ENCODE results near the gene CD93.
A peak's percentile ranks its signal among the peaks of the same experiment; 100 is the strongest.

The CD93 gene

DNA sequence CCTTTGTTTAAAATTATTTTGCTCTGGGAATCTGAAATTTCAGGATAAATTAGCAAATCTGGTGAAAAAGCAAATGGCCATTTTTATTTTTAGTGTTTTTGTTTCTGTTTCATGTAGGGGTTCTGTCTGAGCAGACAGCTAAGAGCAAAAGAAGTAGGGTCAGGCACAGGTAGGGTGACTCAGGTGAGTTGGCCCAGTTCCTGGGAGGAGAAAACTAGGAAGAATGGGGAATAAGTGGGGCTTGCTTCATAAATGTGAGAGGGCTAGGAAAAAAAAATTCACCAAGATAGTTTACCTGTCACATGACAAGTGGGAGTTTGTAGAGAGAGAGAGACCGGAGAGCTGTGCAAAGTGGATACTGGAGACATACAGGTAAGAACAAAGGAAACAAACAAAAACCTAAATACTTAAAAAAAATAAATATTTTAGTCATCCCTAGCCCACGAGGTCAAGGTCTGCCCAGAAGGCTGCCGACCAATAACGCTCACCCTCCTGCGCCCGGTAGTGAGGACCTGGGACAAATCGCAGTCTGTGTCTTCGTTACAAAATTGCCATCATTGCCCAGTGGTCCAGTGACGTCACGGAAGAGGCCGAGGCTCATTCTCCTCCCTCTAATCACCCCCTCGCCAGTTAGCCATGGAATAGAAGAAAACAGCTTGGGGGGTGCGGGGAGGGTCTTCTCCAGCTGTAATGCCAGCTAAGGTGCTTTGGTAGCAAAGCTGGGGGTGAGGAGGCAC lies 39.0 kb downstream of the CD93 start:
- no peaks in the 10 kb centered on the region for H3K36me3 ChIP-seq (ENCODE audit: insufficient read depth, low read length)
- no peaks in the 10 kb centered on the region for H3K9me3 ChIP-seq (ENCODE audit: insufficient read depth, low read depth, low read length)
- H4K20me1 ChIP-seq (ENCODE audit: insufficient read depth, low read length, poor library complexity, severe bottlenecking): no peaks in the 10 kb centered on the region
- H3K9me2 ChIP-seq (replicated peaks; ENCODE audit: low read depth, low read length): no peaks in the 10 kb centered on the region
- H3K79me2 ChIP-seq (ENCODE audit: insufficient read depth, low read length): no peaks in the 10 kb centered on the region
- no peak overlapping the region for H3K4me3 ChIP-seq (ENCODE audit: low read length, poor library complexity, severe bottlenecking)
- no peak overlapping the region for H3K9ac ChIP-seq (ENCODE audit: low read depth, low read length, poor library complexity, severe bottlenecking)
- TF ChIP-seq EZH2phosphoT487 (IDR thresholded peaks at IDR 0.05; ENCODE audit: borderline replicate concordance): no peak
- no peak for TF ChIP-seq CTCF (conservative IDR thresholded peaks at IDR 0.05; ENCODE audit: low read length)
- no peaks in the 10 kb centered on the region for H3F3A ChIP-seq (ENCODE audit: low read depth)
- H3K27me3 ChIP-seq (ENCODE audit: insufficient read depth, low read length, poor library complexity, severe bottlenecking): peaks cover 48% of the 10 kb centered on the region
- H3K4me2 ChIP-seq (ENCODE audit: low read depth, low read length, poor library complexity, severe bottlenecking): no peak overlapping the region
- no peak overlapping the region for H2AFZ ChIP-seq (ENCODE audit: low read length)
- H3K4me1 ChIP-seq (ENCODE audit: insufficient read depth, low read length, poor library complexity, severe bottlenecking): peaks cover 13% of the 10 kb centered on the region

DNA sequence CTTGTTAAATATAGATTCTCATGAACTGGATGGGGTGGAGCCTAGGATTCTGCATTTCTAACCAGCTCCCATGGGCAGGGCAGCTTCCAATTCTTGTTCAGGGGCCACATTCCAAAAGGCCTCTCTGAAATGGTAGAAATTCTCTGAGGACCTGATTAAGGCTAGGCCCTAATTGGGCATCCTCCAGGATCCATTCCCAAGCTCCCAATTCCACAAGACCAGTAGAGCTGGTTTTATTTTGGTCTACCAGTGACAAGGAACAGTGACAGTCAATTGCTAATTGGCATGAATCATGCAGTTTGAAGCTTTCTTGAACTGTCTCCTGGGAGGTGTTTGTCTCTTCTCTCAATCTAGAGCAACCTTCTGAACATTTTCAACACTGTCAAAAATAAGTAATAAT lies 39.7 kb downstream of the CD93 start:
- no peak overlapping the region for H3K9ac ChIP-seq (ENCODE audit: low read depth, low read length, poor library complexity, severe bottlenecking)
- H3K9me3 ChIP-seq (ENCODE audit: insufficient read depth, low read depth, low read length): no peaks in the 10 kb centered on the region
- H3K36me3 ChIP-seq (ENCODE audit: insufficient read depth, low read length): no peaks in the 10 kb centered on the region
- H4K20me1 ChIP-seq (ENCODE audit: insufficient read depth, low read length, poor library complexity, severe bottlenecking): no peaks in the 10 kb centered on the region
- no peak overlapping the region for H3K4me3 ChIP-seq (ENCODE audit: low read length, poor library complexity, severe bottlenecking)
- H3K27me3 ChIP-seq (ENCODE audit: insufficient read depth, low read length, poor library complexity, severe bottlenecking): peaks cover 48% of the 10 kb centered on the region
- H3K9me2 ChIP-seq (replicated peaks; ENCODE audit: low read depth, low read length): no peaks in the 10 kb centered on the region
- H3K4me1 ChIP-seq (ENCODE audit: insufficient read depth, low read length, poor library complexity, severe bottlenecking): peaks cover 13% of the 10 kb centered on the region
- TF ChIP-seq EZH2phosphoT487 (IDR thresholded peaks at IDR 0.05; ENCODE audit: borderline replicate concordance) (no peak), CTCF (conservative IDR thresholded peaks at IDR 0.05; ENCODE audit: low read length) (no peak)
- no peaks in the 10 kb centered on the region for H3K79me2 ChIP-seq (ENCODE audit: insufficient read depth, low read length)
- no peak overlapping the region for H2AFZ ChIP-seq (ENCODE audit: low read length)
- H3K4me2 ChIP-seq (ENCODE audit: low read depth, low read length, poor library complexity, severe bottlenecking): no peak overlapping the region
- H3F3A ChIP-seq (ENCODE audit: low read depth): no peaks in the 10 kb centered on the region

- Histone ChIP-seq H3K36me3 (ENCODE audit: insufficient read depth, low read length) (no peaks in the 10 kb centered on the region), H3F3A (ENCODE audit: low read depth) (no peaks in the 10 kb centered on the region), H3K4me2 (ENCODE audit: low read depth, low read length, poor library complexity, severe bottlenecking) (no peak overlapping the region), H3K9me3 (ENCODE audit: insufficient read depth, low read depth, low read length) (no peaks in the 10 kb centered on the region), H3K9me2 (replicated peaks; ENCODE audit: low read depth, low read length) (no peaks in the 10 kb centered on the region), H3K79me2 (ENCODE audit: insufficient read depth, low read length) (no peaks in the 10 kb centered on the region), H2AFZ (ENCODE audit: low read length) (no peak overlapping the region), H3K27me3 (ENCODE audit: insufficient read depth, low read length, poor library complexity, severe bottlenecking) (peaks cover 29% of the 10 kb centered on the region), H3K4me3 (ENCODE audit: low read length, poor library complexity, severe bottlenecking) (no peak overlapping the region), H3K4me1 (ENCODE audit: insufficient read depth, low read length, poor library complexity, severe bottlenecking) (no peaks in the 10 kb centered on the region), H4K20me1 (ENCODE audit: insufficient read depth, low read length, poor library complexity, severe bottlenecking) (no peaks in the 10 kb centered on the region), H3K9ac (ENCODE audit: low read depth, low read length, poor library complexity, severe bottlenecking) (no peak overlapping the region)
- TF ChIP-seq EZH2phosphoT487 (IDR thresholded peaks at IDR 0.05; ENCODE audit: borderline replicate concordance): no peak
- 0 out of 2 replicates have a peak, but pooled peaks have one; percentile 12 for TF ChIP-seq CTCF (conservative IDR thresholded peaks at IDR 0.05; ENCODE audit: low read length)
Observed at GRCh38 chr20:23043376-23043775, 42.7 kb downstream of the CD93 start.

Measured in Loucy (cell line).